ENCODE measurements around the gene RGSL1.

DNA sequence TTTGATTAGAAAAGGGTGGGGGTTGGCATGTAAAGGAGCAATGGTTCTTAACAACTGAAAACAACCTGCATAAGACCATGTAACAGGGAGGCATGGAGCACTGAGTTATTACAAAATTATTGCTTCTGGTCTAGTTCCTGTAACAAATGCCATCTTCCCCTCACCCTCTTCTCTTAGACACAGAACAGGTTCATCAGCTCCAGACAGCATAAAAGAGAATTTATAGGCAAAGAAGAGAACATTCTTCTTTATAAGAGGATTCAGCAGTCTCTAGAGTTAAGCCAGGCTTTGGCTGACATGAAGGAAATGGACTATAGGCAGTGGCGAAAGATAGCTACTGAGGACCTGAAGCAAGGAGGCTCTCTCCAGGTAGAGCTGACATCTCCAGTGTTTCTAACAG, 38.9 kb downstream of the RGSL1 start:
- TF ChIP-seq POLR2A (IDR thresholded peaks at IDR 0.05), result no peak
- TF ChIP-seq POLR2AphosphoS5 (IDR thresholded peaks at IDR 0.05), result no peak
- TF ChIP-seq EP300 (IDR thresholded peaks at IDR 0.05), result no peak
- TF ChIP-seq, protein P1, sequence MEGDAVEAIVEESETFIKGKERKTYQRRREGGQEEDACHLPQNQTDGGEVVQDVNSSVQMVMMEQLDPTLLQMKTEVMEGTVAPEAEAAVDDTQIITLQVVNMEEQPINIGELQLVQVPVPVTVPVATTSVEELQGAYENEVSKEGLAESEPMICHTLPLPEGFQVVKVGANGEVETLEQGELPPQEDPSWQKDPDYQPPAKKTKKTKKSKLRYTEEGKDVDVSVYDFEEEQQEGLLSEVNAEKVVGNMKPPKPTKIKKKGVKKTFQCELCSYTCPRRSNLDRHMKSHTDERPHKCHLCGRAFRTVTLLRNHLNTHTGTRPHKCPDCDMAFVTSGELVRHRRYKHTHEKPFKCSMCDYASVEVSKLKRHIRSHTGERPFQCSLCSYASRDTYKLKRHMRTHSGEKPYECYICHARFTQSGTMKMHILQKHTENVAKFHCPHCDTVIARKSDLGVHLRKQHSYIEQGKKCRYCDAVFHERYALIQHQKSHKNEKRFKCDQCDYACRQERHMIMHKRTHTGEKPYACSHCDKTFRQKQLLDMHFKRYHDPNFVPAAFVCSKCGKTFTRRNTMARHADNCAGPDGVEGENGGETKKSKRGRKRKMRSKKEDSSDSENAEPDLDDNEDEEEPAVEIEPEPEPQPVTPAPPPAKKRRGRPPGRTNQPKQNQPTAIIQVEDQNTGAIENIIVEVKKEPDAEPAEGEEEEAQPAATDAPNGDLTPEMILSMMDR (IDR thresholded peaks at IDR 0.05), result no peak

Measured in suprapubic skin (tissue), 4 donors.